K562 (cell line): ENCODE results near the gene SNX30. TPM values are rescaled to one million over a fixed set of nuclear protein-coding genes. Genes with fewer than 3 reads are reported as not detected.

Experiments used
- ATAC-seq: fragments of 200-7000 bp; cut with Tn5 transposase; 3 replicates; pipeline ENCODE4 v1.9.1; 2020; ENCODE audit warnings: moderate library complexity
- BruUV-seq: library from RNA; stranded (reverse); fragments of 400-500 nt; replicated peaks from 2 replicates; lab custom pipeline; 2021; lab: Mats Ljungman, UMichigan
- CTCF ChIA-PET: fragments of 300-600 bp; formaldehyde crosslinking; extraction: SDS; loops from one replicate; lab custom pipeline; 2021; ENCODE audit warnings: low intra/inter-chr PET ratio; lab: Yijun Ruan, JAX
- POLR2A ChIA-PET: fragments of 300-600, 350-650 bp; sonication (Branson Sonifier 250); formaldehyde crosslinking; extraction: SDS; loops from one replicate; lab custom pipeline; 2021; ENCODE audit warnings: antibody characterized with exemption, inconsistent platforms; lab: Yijun Ruan, JAX
- DNase-seq, 4 experiments: peaks; one replicate each; pipeline versions ENCODE4 v3.0.0 to v3.0.0-alpha.2; 2011 to 2018; ENCODE audit warnings: low spot score in 3 of 4, mixed read lengths in 3 of 4; ENCODE audit errors: extremely low read depth in 1 of 4
- FAIRE-seq: peaks from 2 replicates; lab custom pipeline; 2011; peaks lifted over from hg19 to GRCh38; lab: Jason Lieb, UNC
- H2AFZ ChIP-seq: 2 replicates; pipeline ENCODE4 v1.6.0; 2011; ENCODE audit warnings: low read depth, low read length, control low read depth, inconsistent platforms
- H3K27ac ChIP-seq: fragments of 200-600 bp; 3 replicates; pipeline ENCODE4 v1.8.0; 2011; ENCODE audit warnings: low read depth, mild to moderate bottlenecking, control low read depth, inconsistent platforms, low read length, moderate library complexity, mixed read lengths; ENCODE audit errors: extremely low read depth
- H3K27me3 ChIP-seq, 2 experiments: fragments of 300-600 bp in 1 of 2; 2 replicates in 1 of 2; 3 replicates in 1 of 2; pipeline versions ENCODE4 v1.6.0 to v1.8.0; 2011; ENCODE audit warnings: inconsistent platforms in 2 of 2, low read length in 2 of 2, mild to moderate bottlenecking in 1 of 2, mixed read lengths in 1 of 2, moderate library complexity in 1 of 2; ENCODE audit not compliant: control insufficient read depth in 2 of 2, insufficient read depth in 2 of 2
- H3K36me3 ChIP-seq: fragments of 300-600 bp; 3 replicates; pipeline ENCODE4 v1.8.0; 2011; ENCODE audit warnings: mild to moderate bottlenecking, low read length, inconsistent platforms; ENCODE audit not compliant: control insufficient read depth, insufficient read depth
- H3K4me1 ChIP-seq, 2 experiments: fragments of 200-600 bp in 1 of 2; replicated peaks in 1 of 2; 2 replicates in 1 of 2; 3 replicates in 1 of 2; pipeline versions ENCODE4 v1.5.1 to v1.8.0; 2011; ENCODE audit warnings: inconsistent platforms in 2 of 2, low read length in 2 of 2, mild to moderate bottlenecking in 1 of 2, mixed read lengths in 1 of 2, moderate library complexity in 1 of 2; ENCODE audit not compliant: control insufficient read depth in 2 of 2, insufficient read depth in 2 of 2
- H3K4me2 ChIP-seq: 2 replicates; pipeline ENCODE4 v1.6.1; 2011; ENCODE audit warnings: low read length, control low read depth, inconsistent platforms, mixed read lengths; ENCODE audit not compliant: insufficient read depth
- H3K4me3 ChIP-seq: fragments of 200-600 bp; sonication (generic), shearing (Covaris generic); 2 replicates; pipeline ENCODE4 v1.5.1; 2016; ENCODE audit warnings: control low read depth, inconsistent platforms
- H3K79me2 ChIP-seq: fragments of 200-600 bp; 3 replicates; pipeline ENCODE4 v1.8.0; 2011; ENCODE audit warnings: low read length, inconsistent platforms; ENCODE audit not compliant: control insufficient read depth, insufficient read depth
- H3K9ac ChIP-seq, 2 experiments: 2 replicates each; pipeline versions ENCODE4 v1.6.0 to v1.6.1; 2011; ENCODE audit warnings: low read depth in 2 of 2, low read length in 2 of 2, control low read depth in 1 of 2, inconsistent platforms in 1 of 2, mild to moderate bottlenecking in 1 of 2, mixed read lengths in 1 of 2; ENCODE audit not compliant: insufficient read depth in 1 of 2
- H3K9me1 ChIP-seq: one replicate; pipeline ENCODE4 v1.6.0; 2011; ENCODE audit warnings: inconsistent platforms, mild to moderate bottlenecking, low read length, moderate library complexity; ENCODE audit not compliant: control insufficient read depth, insufficient read depth
- H3K9me3 ChIP-seq: replicated peaks from 2 replicates; pipeline ENCODE4 v1.5.1; 2011; ENCODE audit warnings: low read depth, low read length, inconsistent platforms; ENCODE audit not compliant: control insufficient read depth, insufficient read depth
- H4K20me1 ChIP-seq: replicated peaks from 2 replicates; pipeline ENCODE4 v1.6.1; 2011; ENCODE audit warnings: low read length, inconsistent platforms, mixed read lengths; ENCODE audit not compliant: control insufficient read depth, insufficient read depth
- MAZ ChIP-seq, 2 experiments: fragments of 450-650 bp in 1 of 2; sonication (generic) in 1 of 2; formaldehyde crosslinking; IDR thresholded peaks in 1 of 2; conservative IDR thresholded peaks in 1 of 2; 2 replicates each; pipeline versions ENCODE4 v1.4.0 to v1.5.0; 2020; ENCODE audit warnings: mild to moderate bottlenecking in 1 of 2, missing genetic modification reagents in 1 of 2
- NFATC3 ChIP-seq: fragments of 450-650 bp; IDR thresholded peaks from 2 replicates; pipeline ENCODE4 v1.6.1; 2017; ENCODE audit warnings: mild to moderate bottlenecking
- PURB ChIP-seq: sonication (generic); formaldehyde crosslinking; IDR thresholded peaks from 2 replicates; pipeline ENCODE4 v1.9.0; 2021; ENCODE audit warnings: low read depth, mild to moderate bottlenecking, missing genetic modification reagents
- SNRNP70 ChIP-seq: fragments of 200-400 bp; formaldehyde crosslinking; optimal IDR thresholded peaks from 2 replicates; pipeline ENCODE3; 2017; ENCODE audit warnings: low read depth, low read length
- SPI1 ChIP-seq: IDR thresholded peaks from 2 replicates; pipeline ENCODE4 v1.6.1; 2011; ENCODE audit warnings: low read depth, low read length, control low read depth, borderline replicate concordance
- TAF9B ChIP-seq: fragments of 450-650 bp; IDR thresholded peaks from 2 replicates; pipeline ENCODE4 v1.6.1; 2018; ENCODE audit warnings: mild to moderate bottlenecking; ENCODE audit not compliant: partially characterized antibody
- TBP ChIP-seq: optimal IDR thresholded peaks from 2 replicates; pipeline ENCODE3; 2011; ENCODE audit warnings: low read depth, low read length, improper control_type of control experiment
- ZNF445 ChIP-seq: fragments of 250-450 bp; sonication (Bioruptor Pico); IDR thresholded peaks from 2 replicates; pipeline ENCODE4 v1.4.0; 2020; ENCODE audit warnings: low read depth, mild to moderate bottlenecking, moderate library complexity
- WGBS: fragments of 100-300 bp; shearing (Covaris generic); methylation state at CpG from one replicate; pipeline ENCODE4 v1.1.6; 2016; ENCODE audit warnings: low coverage, mixed read lengths; ENCODE audit not compliant: insufficient coverage; ENCODE audit errors: missing lambda C conversion rate; 5-methylcytosine and 5-hydroxymethylcytosine counted together
- in situ Hi-C: fragments of 300-500 bp; cut with MboI; formaldehyde crosslinking; loops from 4 replicates; pipeline ENCODE4 v1.15.0; 2018; ENCODE audit warnings: inconsistent platforms, mixed read lengths
- intact Hi-C: fragments of 100-400 bp; cut with micrococcal nuclease; formaldehyde crosslinking; loops from 2 replicates; pipeline ENCODE4 v1.14.2; 2022
- polyA plus RNA-seq, 8 experiments: library from polyadenylated mRNA; depleted of rRNA in 4 of 8; stranded (reverse) in 5 of 8; unstranded in 3 of 8; fragments of >200 nt; fragmentation: Nextera tagmentation in 2 of 8; fragmentation: Illumina TruSeq in 1 of 8; extraction: Ambion mirVana in 2 of 8; extraction: Trizol in 1 of 8; gene quantifications; 2 replicates each; pipeline versions ENCODE4 v1.2.1 to v1.2.3, GENCODE V29; 2011 to 2014; ENCODE audit warnings: inconsistent platforms in 1 of 8, missing spikeins in 1 of 8
- total RNA-seq, 7 experiments: library from RNA; depleted of rRNA in 6 of 7; stranded (reverse); fragments of >200 nt in 6 of 7; fragmentation: Illumina TruSeq in 2 of 7; extraction: Trizol in 2 of 7; gene quantifications; 2 replicates each; pipeline versions ENCODE4 v1.2.1 to v1.2.3, GENCODE V29; 2011 to 2021; ENCODE audit warnings: low replicate concordance in 1 of 7
- TF ChIP-seq, protein P1 (sequence below): conservative IDR thresholded peaks from 2 replicates; pipeline ENCODE4 v1.6.1; 2011; ENCODE audit warnings: low read depth, mild to moderate bottlenecking, low read length; ENCODE audit not compliant: control insufficient read depth
- TF ChIP-seq, protein P2 (sequence below): fragments of 450-650 bp; formaldehyde crosslinking; IDR thresholded peaks from 2 replicates; pipeline ENCODE4 v1.4.0; 2020; ENCODE audit warnings: mild to moderate bottlenecking, mixed read lengths

Gene SNX30
- total and polyA plus RNA-seq, 9 of the 15 experiments (the other 6 are each of a cell fraction or from before 2014, with no cell fraction given): 0.76 to 5.9 (median 3.3) TPM

DNA sequence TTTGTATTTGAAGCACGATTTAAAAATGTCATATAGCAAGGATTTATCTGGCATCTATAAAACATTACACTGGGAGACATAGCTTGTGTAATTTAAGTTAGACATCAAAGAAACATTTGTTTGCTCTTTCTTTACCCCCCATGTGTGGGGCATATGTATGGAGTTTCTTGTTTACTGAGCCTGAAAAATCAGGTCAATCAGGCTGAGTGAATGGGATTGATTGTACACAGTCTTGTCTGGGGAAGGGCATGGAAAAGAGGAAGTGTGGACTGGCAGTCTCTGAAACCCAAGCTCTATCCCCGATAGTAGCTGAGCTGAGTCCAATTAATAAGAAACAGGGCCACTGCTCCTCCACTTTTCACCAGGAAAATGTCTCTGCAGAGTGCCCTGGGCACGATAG lies 90.7 kb downstream of the SNX30 start:
- ATAC-seq (no peak), DNase-seq (no peak), FAIRE-seq (no peak)
- no peaks in the 10 kb centered on the region for H3K36me3 ChIP-seq
- CTCF ChIA-PET: no interaction called here
- no peaks in the 10 kb centered on the region for H3K4me1 ChIP-seq
- BruUV-seq: no TSS peak
- H3K4me2 ChIP-seq: no peak overlapping the region
- H2AFZ ChIP-seq: no peak overlapping the region
- in situ Hi-C loops (no loop called here), intact Hi-C loops (no loop called here)
- no peak overlapping the region for H3K4me3 ChIP-seq
- POLR2A ChIA-PET: no interaction called here
- H3K9me3 ChIP-seq: no peaks in the 10 kb centered on the region
- H3K9me1 ChIP-seq: no peaks in the 10 kb centered on the region
- H3K27me3 ChIP-seq: no peaks in the 10 kb centered on the region
- H3K79me2 ChIP-seq: no peaks in the 10 kb centered on the region
- H4K20me1 ChIP-seq: no peaks in the 10 kb centered on the region
- H3K27ac ChIP-seq: no peak overlapping the region
- H3K9ac ChIP-seq: no peak overlapping the region
- 21% methylated on average over 3 of the region's 3 CpGs for WGBS
- peak; percentile 96 for TF ChIP-seq SPI1
- TF ChIP-seq, protein P1, sequence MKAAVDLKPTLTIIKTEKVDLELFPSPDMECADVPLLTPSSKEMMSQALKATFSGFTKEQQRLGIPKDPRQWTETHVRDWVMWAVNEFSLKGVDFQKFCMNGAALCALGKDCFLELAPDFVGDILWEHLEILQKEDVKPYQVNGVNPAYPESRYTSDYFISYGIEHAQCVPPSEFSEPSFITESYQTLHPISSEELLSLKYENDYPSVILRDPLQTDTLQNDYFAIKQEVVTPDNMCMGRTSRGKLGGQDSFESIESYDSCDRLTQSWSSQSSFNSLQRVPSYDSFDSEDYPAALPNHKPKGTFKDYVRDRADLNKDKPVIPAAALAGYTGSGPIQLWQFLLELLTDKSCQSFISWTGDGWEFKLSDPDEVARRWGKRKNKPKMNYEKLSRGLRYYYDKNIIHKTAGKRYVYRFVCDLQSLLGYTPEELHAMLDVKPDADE: no peak

GRCh38 chr9:112842555-112842954 lies 92.0 kb downstream of the SNX30 start:
- ATAC-seq (no peak), DNase-seq (no peak), FAIRE-seq (no peak)
- Histone ChIP-seq H3K27ac (no peak overlapping the region), H3K9ac (no peak overlapping the region), H3K9me3 (no peaks in the 10 kb centered on the region), H3K4me3 (no peak overlapping the region), H3K79me2 (no peaks in the 10 kb centered on the region), H2AFZ (no peak overlapping the region), H3K27me3 (no peaks in the 10 kb centered on the region), H3K4me2 (no peak overlapping the region), H3K9me1 (no peaks in the 10 kb centered on the region), H4K20me1 (no peaks in the 10 kb centered on the region), H3K36me3 (no peaks in the 10 kb centered on the region), H3K4me1 (no peaks in the 10 kb centered on the region)
- WGBS: 42% methylated on average over 4 of the region's 4 CpGs
- CTCF ChIA-PET: no interaction called here
- in situ Hi-C loops (no loop called here), intact Hi-C loops (no loop called here)
- POLR2A ChIA-PET: interaction anchor here (1.0 to 1.5 kb wide), 2 partner anchors 32 to 37 kb away, joined by 3 read pairs; no protein-coding TSS in a partner anchor
- no TSS peak for BruUV-seq
- TF ChIP-seq TAF9B (no peak), PURB (CRISPR knock-in tag) (no peak), MAZ (CRISPR knock-in tag; conservative IDR thresholded peaks at IDR 0.05 in 1 of 2, IDR thresholded peaks at IDR 0.05 in 1 of 2) (no peak), SNRNP70 (no peak), ZNF445 (no peak), TBP (no peak), NFATC3 (no peak)
- TF ChIP-seq, protein P2, sequence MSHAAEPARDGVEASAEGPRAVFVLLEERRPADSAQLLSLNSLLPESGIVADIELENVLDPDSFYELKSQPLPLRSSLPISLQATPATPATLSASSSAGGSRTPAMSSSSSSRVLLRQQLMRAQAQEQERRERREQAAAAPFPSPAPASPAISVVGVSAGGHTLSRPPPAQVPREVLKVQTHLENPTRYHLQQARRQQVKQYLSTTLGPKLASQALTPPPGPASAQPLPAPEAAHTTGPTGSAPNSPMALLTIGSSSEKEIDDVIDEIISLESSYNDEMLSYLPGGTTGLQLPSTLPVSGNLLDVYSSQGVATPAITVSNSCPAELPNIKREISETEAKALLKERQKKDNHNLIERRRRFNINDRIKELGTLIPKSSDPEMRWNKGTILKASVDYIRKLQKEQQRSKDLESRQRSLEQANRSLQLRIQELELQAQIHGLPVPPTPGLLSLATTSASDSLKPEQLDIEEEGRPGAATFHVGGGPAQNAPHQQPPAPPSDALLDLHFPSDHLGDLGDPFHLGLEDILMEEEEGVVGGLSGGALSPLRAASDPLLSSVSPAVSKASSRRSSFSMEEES (CRISPR knock-in tag): no peak
